HG02943 (cell line): ENCODE results near the gene ORC5.
"Not testable (repeated sequence)": the region's sequence is repeated elsewhere in the genome, so short reads cannot be mapped to it uniquely, and the experiment has no call there.

Experiments
- ATAC-seq: cut with Tn5 transposase; IDR thresholded peaks from one replicate; pipeline ENCODE4 v1.9.1; 2021; ENCODE audit warnings: mild to moderate bottlenecking, low read depth, moderate library complexity; ENCODE audit not compliant: unreplicated experiment

Gene ORC5

GRCh38 chr7:104207731-104208420 is at the start of gene ORC5:
Gene ORC5 (minus strand): TSS chr7:104208013. CDS start chr7:104207904, 109 bp downstream.
- peak; percentile 100 for ATAC-seq

- ATAC-seq, result no peak
Observed at GRCh38 chr7:104255616-104256015, 47.8 kb upstream of the ORC5 start.

DNA sequence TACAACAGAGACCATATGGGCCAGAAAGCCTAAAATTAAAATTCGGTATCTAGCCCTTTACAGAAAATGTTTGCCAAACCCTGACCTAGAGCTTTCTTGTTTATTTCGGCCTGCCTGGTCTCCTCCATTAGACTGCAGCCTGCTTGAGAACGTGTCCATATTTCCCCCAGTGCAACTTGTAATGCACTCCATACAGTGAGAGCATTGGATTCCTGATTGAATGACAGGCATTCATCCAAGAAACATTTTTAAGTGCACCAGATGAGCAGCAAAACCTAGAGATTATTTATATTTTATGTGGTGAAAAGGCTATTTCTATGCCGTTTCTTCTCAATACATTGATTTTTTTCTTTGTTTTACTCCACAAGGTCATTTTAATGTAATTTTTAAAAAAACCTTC is 47.4 kb upstream of the ORC5 start:
- ATAC-seq, result no peak

- no peak for ATAC-seq
Observed at GRCh38 chr7:104254696-104255095, 46.9 kb upstream of the ORC5 start.

DNA sequence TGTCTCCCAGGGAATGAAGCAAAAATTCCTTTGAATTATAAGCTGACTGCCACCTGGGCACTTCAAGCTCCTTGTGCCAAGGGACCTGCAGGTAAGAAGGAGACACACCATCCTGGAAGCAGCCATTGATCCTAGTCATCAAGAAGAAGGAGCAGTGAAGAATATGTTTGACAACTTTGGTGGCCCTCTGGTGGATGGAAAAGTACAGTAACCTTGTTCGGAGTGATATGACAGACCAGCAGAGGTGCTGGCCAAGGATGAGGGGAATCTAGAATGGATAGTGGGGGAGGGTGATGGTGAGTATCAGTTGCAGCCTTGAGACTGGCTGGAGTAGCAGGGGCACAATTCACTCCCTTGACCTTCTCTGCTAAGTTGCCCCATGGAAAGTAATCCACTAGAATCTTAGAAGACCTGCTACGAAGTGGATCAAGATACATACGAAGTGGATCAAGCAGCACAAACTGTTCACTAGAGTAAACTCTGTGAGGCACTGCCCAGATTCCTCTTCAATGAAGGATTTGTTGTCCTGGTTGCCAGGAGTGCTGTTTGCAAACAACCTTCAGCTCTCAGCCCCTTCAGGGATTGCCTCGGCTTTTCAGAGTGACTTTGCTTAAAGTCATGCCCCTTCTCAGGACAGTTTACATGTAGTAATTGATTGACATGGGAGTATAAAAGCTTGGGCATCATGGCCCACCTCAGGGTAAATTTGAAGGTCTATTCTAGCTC is 44.8 kb upstream of the ORC5 start:
- no peak for ATAC-seq

GRCh38 chr7:104242638-104243037 is 34.8 kb upstream of the ORC5 start:
- no peak for ATAC-seq

DNA sequence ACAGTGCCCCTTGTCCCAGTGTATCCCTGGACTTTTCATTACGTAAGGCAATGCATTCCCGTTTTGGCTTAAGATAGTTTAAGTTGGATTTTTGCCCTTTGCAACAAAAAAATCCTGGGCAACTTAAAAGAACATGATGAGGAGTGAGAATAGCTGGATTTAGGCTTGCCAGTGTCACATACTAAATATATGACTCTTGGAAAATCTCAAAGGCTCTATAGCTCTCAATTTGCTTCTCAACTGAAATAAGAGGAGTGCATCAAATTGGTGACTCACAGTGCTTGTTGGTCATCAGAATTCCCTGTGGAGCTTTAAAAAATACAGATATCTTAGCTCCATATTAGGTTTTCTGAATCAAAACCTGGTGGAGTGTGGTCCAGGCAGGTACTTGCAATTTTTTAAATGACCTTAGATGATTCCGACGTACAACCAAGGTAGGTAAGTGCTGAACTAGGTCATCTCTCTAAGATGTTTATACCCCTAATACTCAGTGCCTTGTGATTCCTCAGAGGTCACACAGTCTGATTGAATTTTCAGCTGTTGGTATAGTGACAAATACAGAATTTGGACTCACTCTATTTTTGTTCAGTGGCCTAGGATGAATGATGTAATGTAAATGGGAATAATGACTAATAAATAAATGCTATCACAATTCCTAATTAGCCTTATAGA is 33.9 kb upstream of the ORC5 start:
- ATAC-seq, result no peak

DNA sequence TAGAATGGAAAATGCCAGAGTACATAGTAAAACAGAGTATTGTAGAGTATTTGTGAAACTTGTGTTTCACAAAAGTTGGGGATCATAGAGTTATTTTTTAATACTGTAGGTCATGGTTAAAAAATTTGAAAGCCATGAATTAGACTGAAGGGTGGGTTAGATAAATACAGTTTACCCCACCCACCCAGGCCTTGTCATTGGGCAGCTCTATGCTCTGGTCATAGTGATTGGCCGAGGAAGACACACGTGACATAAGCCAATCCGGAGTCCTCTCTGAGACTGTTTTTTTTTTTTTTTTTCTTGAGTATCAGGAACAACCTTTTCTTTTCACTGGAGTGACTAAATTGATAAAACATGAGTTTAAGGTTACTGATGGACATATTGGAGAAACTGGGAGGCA is 33.3 kb upstream of the ORC5 start:
- no peak for ATAC-seq

- ATAC-seq, result no peak
Observed at GRCh38 chr7:104240401-104240800, 32.6 kb upstream of the ORC5 start.

DNA sequence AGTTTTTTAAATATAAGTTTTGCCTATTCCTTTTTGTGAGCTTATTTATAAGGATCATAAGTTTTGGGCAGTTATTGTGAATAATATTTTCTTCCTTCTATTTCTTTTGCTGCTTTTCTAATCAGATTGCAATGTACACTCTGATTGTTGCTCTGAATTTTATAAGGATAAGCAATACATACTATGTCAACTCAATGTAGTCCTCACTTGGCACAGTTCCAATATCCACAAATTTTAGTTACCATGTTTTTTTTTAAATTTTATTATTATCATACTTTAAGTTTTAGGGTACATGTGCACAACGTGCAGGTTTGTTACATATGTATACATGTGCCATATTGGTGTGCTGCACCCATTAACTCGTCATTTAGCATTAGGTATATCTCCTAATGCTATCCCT is 27.2 kb upstream of the ORC5 start:
- not testable (repeated sequence) for ATAC-seq

- ATAC-seq, result peak; percentile 73
Observed at GRCh38 chr7:104231054-104232046, 23.5 kb upstream of the ORC5 start.

DNA sequence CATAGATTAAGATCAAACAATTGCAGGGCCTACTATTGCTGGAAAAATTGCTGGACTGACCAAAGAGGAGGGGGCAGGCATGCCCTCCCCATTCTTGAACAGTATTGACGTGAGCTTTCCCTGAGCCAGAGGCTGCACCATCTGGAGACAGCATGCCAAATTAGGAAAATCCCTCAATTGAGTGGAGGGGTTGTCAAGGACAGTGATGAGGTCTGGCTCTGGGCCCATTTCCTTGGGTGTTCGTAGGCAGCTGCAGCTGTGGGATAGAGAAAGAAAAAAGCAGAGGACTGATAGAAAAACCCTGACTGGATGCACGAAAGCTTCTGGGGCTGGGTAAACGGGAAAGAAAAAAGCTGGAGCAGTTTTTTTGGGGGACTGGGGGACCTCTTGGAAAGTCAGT is 22.8 kb upstream of the ORC5 start:
- no peak for ATAC-seq

DNA sequence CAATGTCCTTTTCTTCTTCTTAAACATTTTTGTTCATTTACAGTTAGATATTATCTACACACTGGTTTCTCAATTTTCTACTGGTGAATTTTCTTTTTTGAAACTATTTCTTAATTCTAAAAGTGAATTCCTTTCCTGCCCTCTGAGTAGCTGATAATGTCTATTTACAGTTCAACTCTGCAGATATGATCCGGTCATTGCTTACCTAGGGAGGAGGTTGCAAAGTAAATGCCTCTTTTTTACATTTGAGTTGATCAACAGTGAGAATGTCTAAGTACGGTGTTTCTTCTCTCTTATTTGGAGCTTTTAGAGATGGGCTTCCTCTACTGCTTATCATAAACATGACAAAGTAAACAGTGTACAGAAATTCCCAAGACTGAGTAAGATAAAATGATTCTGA is 20.6 kb upstream of the ORC5 start:
- no peak for ATAC-seq

- ATAC-seq, result no peak
Observed at GRCh38 chr7:104225451-104225850, 17.6 kb upstream of the ORC5 start.

DNA sequence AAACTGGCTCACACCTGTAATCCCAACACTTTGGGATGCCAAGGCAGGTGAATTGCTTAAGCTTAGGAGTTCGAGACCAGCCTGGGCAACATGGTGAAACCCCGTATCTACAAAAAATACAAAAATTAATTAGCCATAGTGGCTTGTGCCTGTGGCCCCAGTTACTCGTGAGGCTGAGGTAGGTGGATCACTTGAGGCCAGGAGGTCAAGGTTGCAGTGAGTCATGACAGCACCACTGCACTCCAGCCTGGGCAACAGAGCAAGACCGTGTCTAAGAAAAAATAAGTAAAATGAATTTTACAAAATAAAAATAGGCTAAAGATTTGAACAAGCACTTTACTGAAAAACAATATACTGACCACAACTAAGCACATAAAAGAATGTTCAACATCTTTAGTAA is 9.8 kb upstream of the ORC5 start:
- no peak for ATAC-seq

GRCh38 chr7:104209063-104209462 is 1.2 kb upstream of the ORC5 start:
- no peak for ATAC-seq

DNA sequence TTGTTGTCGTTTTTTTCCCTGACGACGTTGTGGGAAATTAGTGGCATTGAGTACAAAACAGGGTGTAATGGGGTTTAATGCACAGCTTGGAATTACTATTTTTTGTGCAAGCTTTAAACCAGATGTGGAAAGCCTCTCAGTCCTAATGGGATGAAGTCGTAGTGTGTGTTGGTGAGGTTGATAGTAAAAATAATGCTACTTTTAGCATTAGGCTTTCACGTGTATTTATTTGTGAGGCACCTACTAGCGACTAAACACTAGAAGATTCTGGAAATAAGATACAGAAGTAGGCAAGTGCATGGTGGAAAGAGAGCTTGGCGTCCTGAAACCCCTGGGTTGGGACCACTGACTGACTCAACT is 588 bp upstream of the ORC5 start:
- ATAC-seq, result no peak

DNA sequence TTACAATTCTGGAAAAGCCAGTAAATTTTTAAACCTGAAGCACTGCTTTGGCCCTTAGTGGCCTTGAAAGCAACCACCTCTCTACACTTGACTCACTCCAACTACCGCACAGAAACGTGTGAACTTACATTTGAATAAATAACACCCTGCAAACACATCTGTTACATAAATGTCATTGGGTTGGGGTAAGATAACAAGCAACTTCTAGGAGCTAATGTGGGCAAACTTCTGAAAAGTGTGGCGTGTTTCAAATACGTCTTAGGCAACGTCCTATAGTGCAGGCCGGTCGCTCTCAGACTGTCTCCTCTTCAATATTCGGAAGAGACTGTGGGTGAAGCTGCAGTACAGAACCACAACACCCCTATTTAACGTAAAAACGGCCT is 474 bp downstream of the ORC5 start:
- ATAC-seq, result peak; percentile 39

DNA sequence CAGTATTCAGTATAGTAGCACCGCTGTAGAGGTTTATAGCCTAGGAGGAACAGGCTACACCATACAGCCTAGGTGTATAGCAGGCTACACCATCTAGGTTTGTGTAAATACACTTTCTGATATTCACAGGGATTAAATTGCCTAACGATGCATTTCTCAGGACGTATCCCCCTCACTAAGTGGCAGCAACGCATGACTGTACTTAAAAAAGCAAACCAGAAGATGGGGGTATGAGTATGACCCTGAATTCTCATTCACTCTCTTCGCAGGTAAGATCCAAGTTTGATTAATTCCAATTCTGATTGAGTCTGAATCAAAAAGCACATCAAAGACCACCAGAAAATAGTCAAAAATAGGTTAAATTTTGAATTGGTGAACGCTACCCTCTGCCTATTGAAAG is 972 bp downstream of the ORC5 start:
- ATAC-seq, result no peak

GRCh38 chr7:104198673-104199278 is 9.0 kb downstream of the ORC5 start:
- ATAC-seq, result no peak
